WTC11 (cell line): Measurements from ENCODE around the gene PLEKHB1. TPM values are rescaled to one million over a fixed set of nuclear protein-coding genes. Genes with fewer than 3 reads are reported as not detected.

ENCODE experiments used
- ATAC-seq: fragments of 200-7000 bp; cut with Tn5 transposase; 2 replicates; pipeline ENCODE4 v1.10.0; 2021; ENCODE audit warnings: mild to moderate bottlenecking, moderate library complexity
- CTCF ChIA-PET: fragments of 300-600 bp; sonication (Branson Sonifier 250); formaldehyde crosslinking; loops from one replicate; lab custom pipeline; 2021; ENCODE audit warnings: antibody characterized with exemption; lab: Charles Lee
- POLR2A ChIA-PET: fragments of 350-600 bp; sonication (Branson Sonifier 250); formaldehyde crosslinking; loops from one replicate; lab custom pipeline; 2021; ENCODE audit warnings: antibody characterized with exemption; lab: Charles Lee
- DNase-seq: peaks from one replicate; pipeline ENCODE4 v3.0.0; 2021; ENCODE audit warnings: low spot score
- H3K27ac Mint-ChIP-seq: 2 replicates; pipeline ENCODE4 v1.8.0; 2021; ENCODE audit warnings: mixed read lengths
- H3K27me3 Mint-ChIP-seq: 2 replicates; pipeline ENCODE4 v1.8.0; 2021; ENCODE audit warnings: low read depth, mild to moderate bottlenecking, moderate library complexity, mixed read lengths
- H3K36me3 Mint-ChIP-seq: 2 replicates; pipeline ENCODE4 v1.8.0; 2021; ENCODE audit warnings: mixed read lengths
- H3K4me1 Mint-ChIP-seq: 2 replicates; pipeline ENCODE4 v1.8.0; 2022; ENCODE audit warnings: mixed read lengths
- H3K4me3 Mint-ChIP-seq: 2 replicates; pipeline ENCODE4 v1.8.0; 2021; ENCODE audit warnings: mild to moderate bottlenecking, moderate library complexity, mixed read lengths
- H3K9me3 Mint-ChIP-seq: 2 replicates; pipeline ENCODE4 v1.8.0; 2021; ENCODE audit warnings: mixed read lengths
- ATF1 ChIP-seq: sonication (generic); formaldehyde crosslinking; IDR thresholded peaks from 2 replicates; pipeline ENCODE4 v1.8.1; 2023; ENCODE audit warnings: mild to moderate bottlenecking, moderate library complexity, missing genetic modification reagents
- ATF6 ChIP-seq: sonication (generic); formaldehyde crosslinking; IDR thresholded peaks from 2 replicates; pipeline ENCODE4 v1.8.1; 2023; ENCODE audit warnings: mild to moderate bottlenecking, missing genetic modification reagents
- ELF4 ChIP-seq: sonication (generic); formaldehyde crosslinking; IDR thresholded peaks from 2 replicates; pipeline ENCODE4 v1.8.1; 2022; ENCODE audit warnings: low read depth, mild to moderate bottlenecking, moderate library complexity, missing genetic modification reagents
- EMX1 ChIP-seq: fragments of 250-450 bp; sonication (Bioruptor Pico); IDR thresholded peaks from 2 replicates; pipeline ENCODE4 v1.8.0; 2021; ENCODE audit warnings: mild to moderate bottlenecking
- FOXJ3 ChIP-seq: sonication (generic); formaldehyde crosslinking; IDR thresholded peaks from 2 replicates; pipeline ENCODE4 v1.9.0; 2021; ENCODE audit warnings: missing genetic modification reagents, mild to moderate bottlenecking, borderline replicate concordance
- MAX ChIP-seq: sonication (generic); formaldehyde crosslinking; IDR thresholded peaks from 2 replicates; pipeline ENCODE4 v1.8.0; 2022; ENCODE audit warnings: mild to moderate bottlenecking, missing genetic modification reagents
- NFE2L1 ChIP-seq: sonication (generic); formaldehyde crosslinking; IDR thresholded peaks from 2 replicates; pipeline ENCODE4 v1.8.1; 2023; ENCODE audit warnings: missing genetic modification reagents
- NR2C2 ChIP-seq: sonication (generic); formaldehyde crosslinking; IDR thresholded peaks from 2 replicates; pipeline ENCODE4 v1.8.0; 2022; ENCODE audit warnings: mild to moderate bottlenecking, missing genetic modification reagents
- SOX15 ChIP-seq: fragments of 250-450 bp; sonication (Bioruptor Pico); IDR thresholded peaks from 2 replicates; pipeline ENCODE4 v1.9.0; 2021; ENCODE audit warnings: mild to moderate bottlenecking
- TCF7 ChIP-seq: sonication (generic); formaldehyde crosslinking; IDR thresholded peaks from 2 replicates; pipeline ENCODE4 v1.8.0; 2022; ENCODE audit warnings: mild to moderate bottlenecking, low read depth, missing genetic modification reagents, moderate library complexity
- TEAD1 ChIP-seq: sonication (generic); formaldehyde crosslinking; IDR thresholded peaks from 2 replicates; pipeline ENCODE4 v1.8.0; 2022; ENCODE audit warnings: mild to moderate bottlenecking, missing genetic modification reagents
- USF1 ChIP-seq: sonication (generic); formaldehyde crosslinking; IDR thresholded peaks from 2 replicates; pipeline ENCODE4 v1.8.0; 2022; ENCODE audit warnings: mild to moderate bottlenecking, missing genetic modification reagents
- ZBTB21 ChIP-seq: sonication (generic); formaldehyde crosslinking; IDR thresholded peaks from 2 replicates; pipeline ENCODE4 v1.8.1; 2023; ENCODE audit warnings: mild to moderate bottlenecking, missing genetic modification reagents, borderline replicate concordance
- ZNF232 ChIP-seq: sonication (generic); formaldehyde crosslinking; IDR thresholded peaks from 2 replicates; pipeline ENCODE4 v1.8.0; 2022; ENCODE audit warnings: mild to moderate bottlenecking, missing genetic modification reagents
- ZNF423 ChIP-seq: fragments of 250-450 bp; sonication (Bioruptor Pico); IDR thresholded peaks from 2 replicates; pipeline ENCODE4 v2.1.2; 2022; ENCODE audit warnings: mild to moderate bottlenecking, moderate library complexity
- total RNA-seq: library from RNA; stranded (reverse); gene quantifications from 3 replicates; pipeline ENCODE4 v1.2.3, GENCODE V29; 2021
- TF ChIP-seq, protein P1 (sequence below): fragments of 250-450 bp; sonication (Bioruptor Pico); IDR thresholded peaks from 2 replicates; pipeline ENCODE4 v2.1.2; 2022; ENCODE audit warnings: mild to moderate bottlenecking, moderate library complexity
- TF ChIP-seq, protein P2 (sequence below): sonication (generic); formaldehyde crosslinking; IDR thresholded peaks from 2 replicates; pipeline ENCODE4 v1.8.1; 2023; ENCODE audit warnings: mild to moderate bottlenecking, missing genetic modification reagents, moderate library complexity
- TF ChIP-seq, protein P3 (sequence below): sonication (generic); formaldehyde crosslinking; conservative IDR thresholded peaks from 2 replicates; pipeline ENCODE4 v1.8.1; 2022; ENCODE audit warnings: mild to moderate bottlenecking, missing genetic modification reagents
- TF ChIP-seq, protein P4 (sequence below): fragments of 250-450 bp; sonication (Bioruptor Pico); conservative IDR thresholded peaks from 2 replicates; pipeline ENCODE4 v1.9.0; 2021; ENCODE audit warnings: mild to moderate bottlenecking
- TF ChIP-seq, protein P5 (sequence below): sonication (generic); formaldehyde crosslinking; IDR thresholded peaks from 2 replicates; pipeline ENCODE4 v1.8.1; 2022; ENCODE audit warnings: low read depth, mild to moderate bottlenecking, moderate library complexity, missing genetic modification reagents, borderline replicate concordance
- TF ChIP-seq, protein P6 (sequence below): sonication (generic); formaldehyde crosslinking; IDR thresholded peaks from 2 replicates; pipeline ENCODE4 v1.8.0; 2023; ENCODE audit warnings: missing genetic modification reagents, mild to moderate bottlenecking, borderline replicate concordance

Gene PLEKHB1
- total RNA-seq, 1 experiment from 2014 or later = 12.0 TPM

DNA sequence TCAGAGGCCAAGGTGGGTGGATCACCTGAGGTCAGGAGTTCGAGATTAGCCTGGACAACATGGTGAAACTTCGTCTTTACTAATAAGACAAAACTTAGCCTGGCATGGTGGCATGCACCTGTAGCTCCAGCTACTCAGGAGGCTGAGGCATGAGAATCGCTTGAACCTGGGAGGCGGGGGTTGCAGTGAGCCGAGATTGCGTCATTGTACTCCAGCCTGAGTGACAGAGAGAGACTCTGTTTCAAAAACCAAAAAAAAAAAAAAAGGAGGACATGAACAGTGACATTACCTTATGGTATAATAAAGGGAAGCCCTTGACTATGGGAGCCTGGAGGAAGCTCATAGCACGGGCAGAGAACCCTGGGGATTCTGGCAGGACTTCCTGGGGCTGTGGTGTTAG lies 16.5 kb upstream of the PLEKHB1 start (continued):
- no peak for TF ChIP-seq USF1 (CRISPR knock-in tag)
- no peak for TF ChIP-seq EMX1 (CRISPR knock-in tag)
- TF ChIP-seq, all 79 proteins: peak for 0

GRCh38 chr11:73632996-73633395 lies 13.4 kb upstream of the PLEKHB1 start:
- TF ChIP-seq, protein P1, sequence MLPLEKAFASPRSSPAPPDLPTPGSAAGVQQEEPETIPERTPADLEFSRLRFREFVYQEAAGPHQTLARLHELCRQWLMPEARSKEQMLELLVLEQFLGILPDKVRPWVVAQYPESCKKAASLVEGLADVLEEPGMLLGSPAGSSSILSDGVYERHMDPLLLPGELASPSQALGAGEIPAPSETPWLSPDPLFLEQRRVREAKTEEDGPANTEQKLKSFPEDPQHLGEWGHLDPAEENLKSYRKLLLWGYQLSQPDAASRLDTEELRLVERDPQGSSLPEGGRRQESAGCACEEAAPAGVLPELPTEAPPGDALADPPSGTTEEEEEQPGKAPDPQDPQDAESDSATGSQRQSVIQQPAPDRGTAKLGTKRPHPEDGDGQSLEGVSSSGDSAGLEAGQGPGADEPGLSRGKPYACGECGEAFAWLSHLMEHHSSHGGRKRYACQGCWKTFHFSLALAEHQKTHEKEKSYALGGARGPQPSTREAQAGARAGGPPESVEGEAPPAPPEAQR (CRISPR knock-in tag) = no peak
- TF ChIP-seq ATF6 (CRISPR knock-in tag) (no peak), NFE2L1 (no peak), NR2C2 (no peak), MAX (CRISPR knock-in tag) (no peak), ZNF232 (no peak), ZNF423 (CRISPR knock-in tag) (no peak), FOXJ3 (CRISPR knock-in tag) (no peak), ATF1 (no peak), ZBTB21 (CRISPR knock-in tag) (no peak), ELF4 (CRISPR knock-in tag) (no peak), TEAD1 (no peak), SOX15 (no peak), TCF7 (CRISPR knock-in tag) (no peak)
- TF ChIP-seq, protein P2, sequence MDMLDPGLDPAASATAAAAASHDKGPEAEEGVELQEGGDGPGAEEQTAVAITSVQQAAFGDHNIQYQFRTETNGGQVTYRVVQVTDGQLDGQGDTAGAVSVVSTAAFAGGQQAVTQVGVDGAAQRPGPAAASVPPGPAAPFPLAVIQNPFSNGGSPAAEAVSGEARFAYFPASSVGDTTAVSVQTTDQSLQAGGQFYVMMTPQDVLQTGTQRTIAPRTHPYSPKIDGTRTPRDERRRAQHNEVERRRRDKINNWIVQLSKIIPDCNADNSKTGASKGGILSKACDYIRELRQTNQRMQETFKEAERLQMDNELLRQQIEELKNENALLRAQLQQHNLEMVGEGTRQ (CRISPR knock-in tag) = no peak
- TF ChIP-seq, protein P3, sequence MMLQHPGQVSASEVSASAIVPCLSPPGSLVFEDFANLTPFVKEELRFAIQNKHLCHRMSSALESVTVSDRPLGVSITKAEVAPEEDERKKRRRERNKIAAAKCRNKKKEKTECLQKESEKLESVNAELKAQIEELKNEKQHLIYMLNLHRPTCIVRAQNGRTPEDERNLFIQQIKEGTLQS = no peak
- TF ChIP-seq, protein P4, sequence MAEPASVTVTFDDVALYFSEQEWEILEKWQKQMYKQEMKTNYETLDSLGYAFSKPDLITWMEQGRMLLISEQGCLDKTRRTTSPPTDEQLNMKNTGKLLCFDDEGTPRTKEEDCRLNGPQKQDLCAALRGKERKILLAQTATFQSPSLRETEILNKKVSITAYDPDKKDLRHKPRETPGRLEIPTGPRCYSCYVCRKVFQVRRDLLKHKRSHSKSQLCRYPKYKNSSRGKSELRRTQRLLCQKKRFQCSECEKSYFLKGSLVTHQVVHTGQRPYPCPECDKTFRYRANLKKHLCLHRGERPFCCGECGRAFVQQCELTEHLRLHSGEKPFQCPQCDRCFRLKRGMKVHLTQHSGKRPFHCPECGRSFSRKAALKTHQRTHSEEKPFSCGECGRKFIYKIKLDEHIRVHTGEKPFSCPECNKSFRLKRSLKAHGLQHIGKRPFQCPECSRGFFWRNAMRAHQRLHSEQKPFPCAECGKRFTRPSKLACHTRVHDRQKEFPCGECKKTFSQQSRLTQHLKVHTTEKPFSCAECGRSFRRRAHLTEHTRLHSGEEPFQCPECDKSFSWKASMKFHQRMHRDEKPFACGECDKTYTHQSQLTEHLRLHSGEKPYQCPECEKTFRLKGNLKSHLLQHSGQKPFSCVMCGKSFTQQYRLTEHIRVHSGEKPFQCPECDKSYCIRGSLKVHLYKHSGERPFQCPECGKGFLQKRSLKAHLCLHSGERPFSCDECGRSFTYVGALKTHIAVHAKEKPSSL (CRISPR knock-in tag) = no peak
- TF ChIP-seq, protein P5, sequence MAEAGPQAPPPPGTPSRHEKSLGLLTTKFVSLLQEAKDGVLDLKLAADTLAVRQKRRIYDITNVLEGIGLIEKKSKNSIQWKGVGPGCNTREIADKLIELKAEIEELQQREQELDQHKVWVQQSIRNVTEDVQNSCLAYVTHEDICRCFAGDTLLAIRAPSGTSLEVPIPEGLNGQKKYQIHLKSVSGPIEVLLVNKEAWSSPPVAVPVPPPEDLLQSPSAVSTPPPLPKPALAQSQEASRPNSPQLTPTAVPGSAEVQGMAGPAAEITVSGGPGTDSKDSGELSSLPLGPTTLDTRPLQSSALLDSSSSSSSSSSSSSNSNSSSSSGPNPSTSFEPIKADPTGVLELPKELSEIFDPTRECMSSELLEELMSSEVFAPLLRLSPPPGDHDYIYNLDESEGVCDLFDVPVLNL (CRISPR knock-in tag) = no peak
- TF ChIP-seq, protein P6, sequence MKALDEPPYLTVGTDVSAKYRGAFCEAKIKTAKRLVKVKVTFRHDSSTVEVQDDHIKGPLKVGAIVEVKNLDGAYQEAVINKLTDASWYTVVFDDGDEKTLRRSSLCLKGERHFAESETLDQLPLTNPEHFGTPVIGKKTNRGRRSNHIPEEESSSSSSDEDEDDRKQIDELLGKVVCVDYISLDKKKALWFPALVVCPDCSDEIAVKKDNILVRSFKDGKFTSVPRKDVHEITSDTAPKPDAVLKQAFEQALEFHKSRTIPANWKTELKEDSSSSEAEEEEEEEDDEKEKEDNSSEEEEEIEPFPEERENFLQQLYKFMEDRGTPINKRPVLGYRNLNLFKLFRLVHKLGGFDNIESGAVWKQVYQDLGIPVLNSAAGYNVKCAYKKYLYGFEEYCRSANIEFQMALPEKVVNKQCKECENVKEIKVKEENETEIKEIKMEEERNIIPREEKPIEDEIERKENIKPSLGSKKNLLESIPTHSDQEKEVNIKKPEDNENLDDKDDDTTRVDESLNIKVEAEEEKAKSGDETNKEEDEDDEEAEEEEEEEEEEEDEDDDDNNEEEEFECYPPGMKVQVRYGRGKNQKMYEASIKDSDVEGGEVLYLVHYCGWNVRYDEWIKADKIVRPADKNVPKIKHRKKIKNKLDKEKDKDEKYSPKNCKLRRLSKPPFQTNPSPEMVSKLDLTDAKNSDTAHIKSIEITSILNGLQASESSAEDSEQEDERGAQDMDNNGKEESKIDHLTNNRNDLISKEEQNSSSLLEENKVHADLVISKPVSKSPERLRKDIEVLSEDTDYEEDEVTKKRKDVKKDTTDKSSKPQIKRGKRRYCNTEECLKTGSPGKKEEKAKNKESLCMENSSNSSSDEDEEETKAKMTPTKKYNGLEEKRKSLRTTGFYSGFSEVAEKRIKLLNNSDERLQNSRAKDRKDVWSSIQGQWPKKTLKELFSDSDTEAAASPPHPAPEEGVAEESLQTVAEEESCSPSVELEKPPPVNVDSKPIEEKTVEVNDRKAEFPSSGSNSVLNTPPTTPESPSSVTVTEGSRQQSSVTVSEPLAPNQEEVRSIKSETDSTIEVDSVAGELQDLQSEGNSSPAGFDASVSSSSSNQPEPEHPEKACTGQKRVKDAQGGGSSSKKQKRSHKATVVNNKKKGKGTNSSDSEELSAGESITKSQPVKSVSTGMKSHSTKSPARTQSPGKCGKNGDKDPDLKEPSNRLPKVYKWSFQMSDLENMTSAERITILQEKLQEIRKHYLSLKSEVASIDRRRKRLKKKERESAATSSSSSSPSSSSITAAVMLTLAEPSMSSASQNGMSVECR (CRISPR knock-in tag) = no peak
- no peak overlapping the region for H3K4me3 Mint-ChIP-seq
- ATAC-seq (no peak), DNase-seq (no peak)
- ChIA-PET POLR2A (no interaction called here), CTCF (no interaction called here)
- peaks cover 13% of the 10 kb centered on the region for H3K9me3 Mint-ChIP-seq
- H3K27ac Mint-ChIP-seq = no peak overlapping the region
- peaks cover 98% of the 10 kb centered on the region for H3K27me3 Mint-ChIP-seq
- peaks cover 26% of the 10 kb centered on the region for H3K4me1 Mint-ChIP-seq
- no peaks in the 10 kb centered on the region for H3K36me3 Mint-ChIP-seq
